GM13976 (cell line): ENCODE data around the gene SPPL2A.
"Not testable (repeated sequence)": the region's sequence is repeated elsewhere in the genome, so short reads cannot be mapped to it uniquely, and the experiment has no call there.

Experiments used
- DNase-seq: peaks from one replicate; pipeline ENCODE4 v3.0.0; 2012; ENCODE audit warnings: low spot score
- CTCF ChIP-seq: IDR thresholded peaks from 2 replicates; pipeline ENCODE4 v1.5.1; 2012; ENCODE audit warnings: borderline replicate concordance, mild to moderate bottlenecking; ENCODE audit not compliant: insufficient read depth; ENCODE audit errors: extremely low read depth, missing control alignments, control extremely low read depth
- in situ Hi-C: fragments of 300-500 bp; cut with MboI; formaldehyde crosslinking; loops from one replicate; pipeline ENCODE4 v1.12.0; 2022; ENCODE audit warnings: low sequenced_read_pairs, mixed read lengths, inconsistent platforms; ENCODE audit not compliant: unreplicated experiment

The SPPL2A gene

GRCh38 chr15:50765195-50765967, at the start of gene SPPL2A:
Gene SPPL2A, minus strand, starts transcription at chr15:50765706. Its CDS starts 173 bp downstream, at chr15:50765533.
- no peak for TF ChIP-seq CTCF
- in situ Hi-C loops = no loop called here
- peak; percentile 95 for DNase-seq

GRCh38 chr15:50814634-50815033, 49.1 kb upstream of the SPPL2A start:
- in situ Hi-C loops = no loop called here
- TF ChIP-seq CTCF = no peak
- no peak for DNase-seq

DNA sequence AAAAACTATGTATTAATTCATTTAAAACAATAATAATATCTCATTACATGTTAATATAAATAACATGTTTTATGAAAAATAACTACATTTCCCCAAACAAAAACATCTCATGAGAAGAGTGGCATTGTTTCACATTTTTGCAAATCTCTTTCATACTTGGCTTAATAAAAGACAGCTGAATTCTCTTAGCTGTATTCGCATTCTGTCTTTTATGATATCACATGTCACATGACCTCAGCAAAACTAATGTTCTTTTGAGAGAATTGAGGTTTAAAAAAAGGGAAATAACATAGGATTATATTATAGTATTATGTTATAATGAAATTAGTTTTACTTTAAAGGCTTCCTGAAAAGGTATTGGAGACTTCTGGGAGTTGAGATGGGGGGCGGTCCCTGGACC, 48.4 kb upstream of the SPPL2A start:
- in situ Hi-C loops = no loop called here
- TF ChIP-seq CTCF = no peak
- DNase-seq = no peak

DNA sequence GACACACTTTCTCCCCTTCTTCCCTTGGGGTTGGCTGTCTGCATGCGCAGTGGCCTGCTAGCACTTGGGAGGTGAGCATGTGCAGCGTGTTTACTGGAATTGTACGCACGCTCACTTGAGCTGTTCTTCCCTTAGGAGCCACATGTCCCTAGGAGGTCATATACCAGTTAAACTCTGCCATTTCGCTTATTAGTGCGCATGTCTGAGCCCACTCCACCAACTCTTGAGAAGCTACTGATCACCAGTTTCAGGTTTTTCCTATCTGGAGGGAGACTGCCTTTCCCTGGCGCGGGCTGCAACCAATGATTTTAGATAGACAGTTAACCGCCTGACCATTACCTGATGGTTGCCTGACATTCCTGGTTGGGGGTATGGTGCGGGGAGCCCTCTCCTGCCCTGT, 47.6 kb upstream of the SPPL2A start:
- no peak for DNase-seq
- in situ Hi-C loops = no loop called here
- TF ChIP-seq CTCF = no peak

- in situ Hi-C loops, DNase-seq: not testable (repeated sequence)
These were observed 46.6 kb upstream of the SPPL2A start for GRCh38 chr15:50812181-50812506.

DNA sequence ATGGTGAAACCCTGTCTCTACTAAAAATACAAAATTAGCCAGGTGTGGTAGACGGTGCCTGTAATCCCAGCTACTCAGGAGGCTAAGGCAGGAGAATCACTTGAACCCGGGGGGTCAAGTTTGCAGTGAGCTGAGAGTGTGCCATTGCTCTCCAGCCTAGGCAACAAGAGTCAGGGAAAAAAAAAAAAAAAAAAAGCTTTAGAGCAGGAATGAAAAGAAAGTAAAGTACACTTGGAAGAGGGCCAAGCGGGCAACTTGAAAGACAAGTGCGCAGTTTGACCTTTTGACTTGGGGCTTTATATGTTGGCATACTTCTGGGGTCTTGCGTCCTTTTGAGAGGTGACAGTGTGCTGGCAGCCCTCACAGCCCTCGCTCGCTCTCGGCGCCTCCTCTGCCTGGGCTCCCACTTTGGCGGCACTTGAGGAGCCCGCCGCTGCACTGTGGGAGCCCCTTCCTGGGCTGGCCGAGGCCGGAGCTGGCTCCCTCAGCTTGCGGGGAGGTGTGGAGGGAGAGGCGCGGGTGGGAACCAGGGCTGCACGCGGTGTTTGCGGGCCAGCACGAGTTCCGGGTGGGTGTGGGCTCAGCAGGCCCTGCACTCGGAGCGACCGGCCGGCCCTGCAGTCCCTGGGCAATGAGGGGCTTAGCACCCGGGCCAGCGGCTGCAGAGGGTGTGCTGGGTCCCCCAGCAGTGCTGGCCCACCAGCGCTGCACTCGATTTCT, 46.1 kb upstream of the SPPL2A start:
- in situ Hi-C loops, DNase-seq: not testable (repeated sequence)

- in situ Hi-C loops = no loop called here
- DNase-seq = no peak
- TF ChIP-seq CTCF = no peak
These were observed 44.6 kb upstream of the SPPL2A start for GRCh38 chr15:50810128-50810527.
